ENCODE measurements around the gene RXRB. TPM values are rescaled to one million over a fixed set of nuclear protein-coding genes. Genes with fewer than 3 reads are reported as not detected.

Gene RXRB
- total and polyA plus RNA-seq, 4 donors, result 19.2 to 79.0 (median 47.0) TPM

- 43% methylated on average over 1 of the region's 3 CpGs for WGBS (ENCODE audit: insufficient coverage)
- no peak for DNase-seq (ENCODE audit: low read depth in 4 of 6, low spot score in 6 of 6)
- Histone ChIP-seq H3K4me3 (ENCODE audit: low read depth, low read length) (no peak overlapping the region), H3K4me1 (ENCODE audit: control insufficient read depth, insufficient read depth, low read length) (peaks cover 59% of the 10 kb centered on the region), H3K27ac (ENCODE audit: low read depth, low read length) (peak overlapping the region; percentile 49), H3K9me3 (ENCODE audit: control insufficient read depth, insufficient read depth, low read length) (no peaks in the 10 kb centered on the region), H3K36me3 (ENCODE audit: control insufficient read depth, insufficient read depth, low read length) (peaks cover 33% of the 10 kb centered on the region), H3K27me3 (ENCODE audit: control insufficient read depth, insufficient read depth, low read length) (no peaks in the 10 kb centered on the region)
These were observed 5.8 kb upstream of the RXRB start for GRCh38 chr6:33206027-33206863.

GRCh38 chr6:33205191-33206026, 4.9 kb upstream of the RXRB start:
- DNase-seq (ENCODE audit: low read depth in 4 of 6, low spot score in 6 of 6), result peak in 1 of 6 donors; percentile 46
- H3K4me1 ChIP-seq (ENCODE audit: control insufficient read depth, insufficient read depth, low read length), result peaks cover 63% of the 10 kb centered on the region
- 43% methylated on average over 10 of the region's 17 CpGs for WGBS (ENCODE audit: insufficient coverage)
- H3K27me3 ChIP-seq (ENCODE audit: control insufficient read depth, insufficient read depth, low read length), result no peaks in the 10 kb centered on the region
- peak overlapping the region; percentile 87 for H3K4me3 ChIP-seq (ENCODE audit: low read depth, low read length)
- H3K27ac ChIP-seq (ENCODE audit: low read depth, low read length), result no peak overlapping the region
- H3K9me3 ChIP-seq (ENCODE audit: control insufficient read depth, insufficient read depth, low read length), result no peaks in the 10 kb centered on the region
- peaks cover 29% of the 10 kb centered on the region for H3K36me3 ChIP-seq (ENCODE audit: control insufficient read depth, insufficient read depth, low read length)

- H3K27me3 ChIP-seq (ENCODE audit: control insufficient read depth, insufficient read depth, low read length), result no peaks in the 10 kb centered on the region
- peak within 1 kb of the TSS; percentile 87 for H3K4me3 ChIP-seq (ENCODE audit: low read depth, low read length)
- WGBS (ENCODE audit: insufficient coverage), result under 1% methylated on average over 35 of the region's 48 CpGs
- peak within 1 kb of the TSS; percentile 58 for H3K27ac ChIP-seq (ENCODE audit: low read depth, low read length)
- DNase-seq (ENCODE audit: low read depth in 4 of 6, low spot score in 6 of 6), result peak; percentile 78 to 98 (median 89)
- peaks cover 66% of the 10 kb centered on the region for H3K4me1 ChIP-seq (ENCODE audit: control insufficient read depth, insufficient read depth, low read length)
- no peaks in the 10 kb centered on the region for H3K9me3 ChIP-seq (ENCODE audit: control insufficient read depth, insufficient read depth, low read length)
- peaks cover 24% of the 10 kb centered on the region for H3K36me3 ChIP-seq (ENCODE audit: control insufficient read depth, insufficient read depth, low read length)
These were observed 4.1 kb upstream of the RXRB start, which contains the start of gene HSD17B8 for GRCh38 chr6:33204415-33205190. Gene HSD17B8, plus strand, starts transcription at chr6:33204655. Its CDS starts 14 bp downstream, at chr6:33204669.

GRCh38 chr6:33204165-33204414, 3.6 kb upstream of the RXRB start:
- Histone ChIP-seq H3K9me3 (ENCODE audit: control insufficient read depth, insufficient read depth, low read length) (no peaks in the 10 kb centered on the region), H3K4me3 (ENCODE audit: low read depth, low read length) (peak overlapping the region; percentile 87), H3K4me1 (ENCODE audit: control insufficient read depth, insufficient read depth, low read length) (peaks cover 71% of the 10 kb centered on the region), H3K27ac (ENCODE audit: low read depth, low read length) (no peak overlapping the region), H3K36me3 (ENCODE audit: control insufficient read depth, insufficient read depth, low read length) (peaks cover 22% of the 10 kb centered on the region), H3K27me3 (ENCODE audit: control insufficient read depth, insufficient read depth, low read length) (no peaks in the 10 kb centered on the region)
- no CpG with 5 or more reads among the region's 4 CpGs for WGBS (ENCODE audit: insufficient coverage)
- DNase-seq (ENCODE audit: low read depth in 4 of 6, low spot score in 6 of 6), result no peak

- DNase-seq (ENCODE audit: low read depth in 4 of 6, low spot score in 6 of 6), result no peak
- Histone ChIP-seq H3K27ac (ENCODE audit: low read depth, low read length) (no peak overlapping the region), H3K9me3 (ENCODE audit: control insufficient read depth, insufficient read depth, low read length) (no peaks in the 10 kb centered on the region), H3K4me3 (ENCODE audit: low read depth, low read length) (no peak overlapping the region), H3K4me1 (ENCODE audit: control insufficient read depth, insufficient read depth, low read length) (peaks cover 74% of the 10 kb centered on the region), H3K36me3 (ENCODE audit: control insufficient read depth, insufficient read depth, low read length) (peaks cover 22% of the 10 kb centered on the region), H3K27me3 (ENCODE audit: control insufficient read depth, insufficient read depth, low read length) (no peaks in the 10 kb centered on the region)
- WGBS (ENCODE audit: insufficient coverage), result 100% methylated on average over 1 of the region's 7 CpGs
These were observed 3.1 kb upstream of the RXRB start for GRCh38 chr6:33203443-33204164.

- WGBS (ENCODE audit: insufficient coverage), result 94% methylated on average over 6 of the region's 6 CpGs
- Histone ChIP-seq H3K36me3 (ENCODE audit: control insufficient read depth, insufficient read depth, low read length) (peaks cover 28% of the 10 kb centered on the region), H3K4me3 (ENCODE audit: low read depth, low read length) (no peak overlapping the region), H3K4me1 (ENCODE audit: control insufficient read depth, insufficient read depth, low read length) (peaks cover 79% of the 10 kb centered on the region), H3K9me3 (ENCODE audit: control insufficient read depth, insufficient read depth, low read length) (no peaks in the 10 kb centered on the region), H3K27ac (ENCODE audit: low read depth, low read length) (no peak overlapping the region), H3K27me3 (ENCODE audit: control insufficient read depth, insufficient read depth, low read length) (no peaks in the 10 kb centered on the region)
- no peak for DNase-seq (ENCODE audit: low read depth in 4 of 6, low spot score in 6 of 6)
These were observed 2.3 kb upstream of the RXRB start for GRCh38 chr6:33202799-33203198.

- peaks cover 75% of the 10 kb centered on the region for H3K4me1 ChIP-seq (ENCODE audit: control insufficient read depth, insufficient read depth, low read length)
These were observed 1.5 kb upstream of the RXRB start for GRCh38 chr6:33201935-33202334.

GRCh38 chr6:33201147-33201545, 681 bp upstream of the RXRB start:
- H3K36me3 ChIP-seq (ENCODE audit: control insufficient read depth, insufficient read depth, low read length), result peaks cover 42% of the 10 kb centered on the region
- peaks cover 67% of the 10 kb centered on the region for H3K4me1 ChIP-seq (ENCODE audit: control insufficient read depth, insufficient read depth, low read length)
- H3K4me3 ChIP-seq (ENCODE audit: low read depth, low read length), result peak overlapping the region; percentile 91
- no peaks in the 10 kb centered on the region for H3K9me3 ChIP-seq (ENCODE audit: control insufficient read depth, insufficient read depth, low read length)
- 4% methylated on average over 14 of the region's 14 CpGs for WGBS (ENCODE audit: insufficient coverage)
- no peak for DNase-seq (ENCODE audit: low read depth in 4 of 6, low spot score in 6 of 6)
- peak overlapping the region; percentile 97 for H3K27ac ChIP-seq (ENCODE audit: low read depth, low read length)
- no peaks in the 10 kb centered on the region for H3K27me3 ChIP-seq (ENCODE audit: control insufficient read depth, insufficient read depth, low read length)

More at GRCh38 chr6:33201935-33202334, 1.5 kb upstream of the RXRB start:
- no peak for DNase-seq (ENCODE audit: low read depth in 4 of 6, low spot score in 6 of 6)
- Histone ChIP-seq H3K27me3 (ENCODE audit: control insufficient read depth, insufficient read depth, low read length) (no peaks in the 10 kb centered on the region), H3K36me3 (ENCODE audit: control insufficient read depth, insufficient read depth, low read length) (peaks cover 36% of the 10 kb centered on the region), H3K4me3 (ENCODE audit: low read depth, low read length) (peak overlapping the region; percentile 91), H3K27ac (ENCODE audit: low read depth, low read length) (no peak overlapping the region), H3K9me3 (ENCODE audit: control insufficient read depth, insufficient read depth, low read length) (no peaks in the 10 kb centered on the region)
- 91% methylated on average over 1 of the region's 6 CpGs for WGBS (ENCODE audit: insufficient coverage)

Data from spinal cord (tissue), 10 donors.